HuH-7.5 (cell line): ENCODE results near the gene MAP6.

ENCODE experiments used
- DNase-seq: peaks from one replicate; pipeline ENCODE4 v3.0.0; 2011; ENCODE audit warnings: low spot score

MAP6 gene

GRCh38 chr11:75567971-75568370, 100.9 kb downstream of the MAP6 start:
- DNase-seq, result no peak

- no peak for DNase-seq
Measured at GRCh38 chr11:75566763-75567279, 102.0 kb downstream of the MAP6 start.

GRCh38 chr11:75565916-75566762, 102.7 kb downstream of the MAP6 start:
- no peak for DNase-seq

DNA sequence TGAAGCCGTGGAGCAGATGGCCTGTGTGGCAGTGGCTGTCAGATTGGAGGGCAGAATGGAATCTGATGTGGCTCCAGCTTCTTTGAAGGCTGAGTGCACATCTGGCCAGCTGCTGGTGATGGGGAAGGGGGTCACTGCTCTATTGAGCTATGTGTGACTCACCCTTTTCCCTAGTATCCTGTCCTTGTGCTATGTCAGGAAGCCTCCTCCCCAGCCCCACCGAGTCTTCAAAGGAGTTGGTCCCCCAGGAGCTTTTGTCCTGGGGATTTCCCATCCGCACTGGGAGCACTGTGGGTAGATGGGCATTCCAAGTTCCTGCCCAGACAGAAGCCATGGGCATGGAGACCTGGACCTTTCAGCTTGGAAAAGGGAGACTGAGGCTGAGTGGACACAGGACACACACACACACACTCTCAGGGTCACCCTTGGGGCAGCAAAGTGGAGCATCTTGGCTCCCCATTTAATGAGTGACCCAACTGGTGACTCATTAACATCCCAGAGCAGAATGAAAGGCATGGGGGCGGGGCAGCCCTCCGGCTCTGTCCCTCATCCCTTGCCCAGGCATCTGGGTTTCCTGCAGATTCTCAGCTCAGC, 103.5 kb downstream of the MAP6 start:
- no peak for DNase-seq

GRCh38 chr11:75563978-75564552, 104.8 kb downstream of the MAP6 start:
- no peak for DNase-seq

GRCh38 chr11:75563501-75563977, 105.3 kb downstream of the MAP6 start:
- no peak for DNase-seq

DNA sequence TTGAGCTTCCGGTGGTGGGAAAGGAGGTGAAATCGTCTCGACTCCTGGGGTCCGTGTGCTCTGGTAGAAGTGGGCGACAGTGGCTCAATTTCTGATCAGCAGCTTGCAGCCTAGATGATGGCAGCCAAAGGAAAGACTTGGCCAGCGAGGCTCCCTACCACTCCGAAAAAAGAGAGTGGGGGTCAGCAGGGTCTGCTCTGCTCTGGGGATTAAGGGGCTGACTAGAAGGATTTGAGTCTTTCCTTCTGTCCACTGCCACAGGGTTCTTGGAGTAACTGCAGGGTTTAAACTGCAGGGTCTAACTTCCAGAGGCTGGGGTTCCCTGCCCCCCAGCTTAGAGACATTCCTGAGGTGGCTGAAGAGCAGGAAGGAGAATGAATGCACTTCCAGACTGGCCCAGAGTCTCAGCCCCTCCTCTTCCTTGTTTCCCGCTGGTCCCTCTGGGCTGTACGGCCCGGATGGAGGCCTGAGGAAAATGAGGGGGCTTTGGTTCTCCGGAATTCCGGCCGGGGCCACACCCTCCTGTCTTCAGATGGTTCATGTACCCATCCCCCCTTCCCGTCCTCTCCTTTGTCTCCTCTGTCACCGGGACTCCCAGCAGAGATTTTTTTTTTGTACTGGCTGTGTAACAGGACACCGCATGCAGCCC, 105.9 kb downstream of the MAP6 start:
- DNase-seq, result no peak

- DNase-seq, result peak; percentile 94
Measured at GRCh38 chr11:75562048-75562835, 106.6 kb downstream of the MAP6 start, which contains the start of gene SERPINH1. Gene SERPINH1, plus strand, starts transcription at chr11:75562253. Its CDS starts 4,097 bp downstream, at chr11:75566350.

- no peak for DNase-seq
Measured at GRCh38 chr11:75561426-75562047, 107.3 kb downstream of the MAP6 start.

DNA sequence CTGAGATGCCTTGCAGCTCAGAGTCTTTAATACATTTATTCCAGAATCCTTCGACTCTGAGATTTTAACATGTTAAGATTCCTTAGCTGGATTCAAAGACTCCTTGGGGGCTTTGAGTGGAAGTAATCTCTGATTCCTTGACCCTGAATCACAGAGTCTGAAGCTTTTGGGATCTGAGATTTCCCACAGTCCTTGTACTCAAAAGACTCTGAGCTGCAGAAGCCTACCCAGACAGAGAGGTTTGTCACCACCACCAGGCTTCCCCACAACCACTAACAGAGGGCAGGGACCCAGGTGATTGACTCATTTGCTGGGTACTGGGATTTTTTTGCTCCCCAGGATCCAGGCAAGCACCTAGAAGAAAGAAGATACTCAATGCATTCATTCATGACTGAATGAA, 108.2 kb downstream of the MAP6 start:
- no peak for DNase-seq

GRCh38 chr11:75558939-75559843, 109.6 kb downstream of the MAP6 start:
- DNase-seq, result no peak

- no peak for DNase-seq
Measured at GRCh38 chr11:75557666-75558494, 111.0 kb downstream of the MAP6 start.

DNA sequence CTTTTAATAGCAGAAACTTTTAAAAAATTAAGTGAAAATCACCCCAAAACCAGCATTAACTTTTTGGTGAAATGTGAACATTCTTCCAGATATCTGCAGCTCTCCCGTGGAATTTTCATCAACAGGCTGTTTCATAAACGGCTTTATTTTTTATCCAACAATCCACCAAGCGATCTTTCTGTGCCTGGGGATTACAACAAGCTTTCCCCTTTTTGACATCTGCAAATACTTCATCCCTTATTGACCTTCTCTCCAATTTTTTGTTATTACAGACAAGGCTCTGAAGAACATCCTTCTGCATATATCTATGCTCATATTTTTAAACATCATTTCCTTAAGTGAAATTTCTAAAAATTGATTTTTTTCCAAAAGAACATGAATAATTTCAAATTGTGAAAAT, 112.6 kb downstream of the MAP6 start:
- no peak for DNase-seq

GRCh38 chr11:75555079-75555811, 113.6 kb downstream of the MAP6 start:
- DNase-seq, result no peak

GRCh38 chr11:75554258-75555022, 114.4 kb downstream of the MAP6 start:
- DNase-seq, result no peak

DNA sequence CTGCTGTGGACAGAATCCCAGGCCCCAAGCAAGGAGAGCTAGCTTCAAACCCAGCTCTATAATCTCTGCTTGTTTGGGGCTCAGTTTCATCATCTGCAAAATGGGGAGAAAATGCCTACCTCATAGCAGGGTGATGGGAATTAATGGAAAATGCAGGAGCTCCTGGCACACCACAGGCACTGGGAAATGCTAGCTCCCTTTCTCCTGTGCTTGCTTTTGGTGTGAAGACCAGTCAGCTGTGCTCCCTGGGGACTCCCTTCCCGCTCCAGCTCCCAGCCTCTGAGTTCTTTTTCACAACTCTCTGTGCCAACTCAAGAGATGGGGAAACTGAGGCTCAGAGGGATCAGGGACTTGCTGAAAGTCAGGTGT, 115.0 kb downstream of the MAP6 start:
- no peak for DNase-seq

GRCh38 chr11:75553182-75553581, 115.7 kb downstream of the MAP6 start:
- DNase-seq, result no peak
